Tibial artery (tissue), 4 donors: Measurements from ENCODE around the gene MTHFD2L.
"Not testable (repeated sequence)": the region's sequence is repeated elsewhere in the genome, so short reads cannot be mapped to it uniquely, and the experiment has no call there.

Experiments
- DNase-seq, 2 donors: peaks; one replicate each; pipeline ENCODE4 v3.0.0-alpha.2; 2019
- H3K27ac ChIP-seq, 2 donors: fragments of 200-600 bp; sonication (generic) in 1 of 2; 1 replicate in 1 of 2; 2 replicates in 1 of 2; pipeline ENCODE4 v1.5.1; 2018 to 2019; ENCODE audit warnings: mild to moderate bottlenecking in 1 of 2
- H3K27me3 ChIP-seq, 2 donors: fragments of 200-600 bp; sonication (generic) in 1 of 2; one replicate each; pipeline versions ENCODE4 v1.5.1 to v1.6.0; 2016 to 2019
- H3K36me3 ChIP-seq, 3 donors: fragments of 200-600 bp; sonication (generic) in 2 of 3; one replicate each; pipeline ENCODE4 v1.5.1; 2016 to 2019; ENCODE audit warnings: mild to moderate bottlenecking in 2 of 3
- H3K4me1 ChIP-seq, 4 donors: fragments of 200-600 bp; sonication (generic) in 2 of 4; 1 replicate in 3 of 4; 2 replicates in 1 of 4; pipeline ENCODE4 v1.5.1; 2016 to 2019
- H3K4me3 ChIP-seq, 2 donors: fragments of 200-600 bp; sonication (generic) in 1 of 2; 1 replicate in 1 of 2; 2 replicates in 1 of 2; pipeline ENCODE4 v1.5.1; 2018 to 2019; ENCODE audit warnings: mild to moderate bottlenecking in 2 of 2
- H3K9me3 ChIP-seq, 3 donors: fragments of 200-600 bp; sonication (generic) in 1 of 3; one replicate each; pipeline ENCODE4 v1.5.1; 2016 to 2019
- intact Hi-C: fragments of 100-400 bp; cut with DNase I; formaldehyde crosslinking; loops from one replicate; pipeline ENCODE4 v1.15.0; 2023; ENCODE audit warnings: low total_unique reads
- TF ChIP-seq, protein P1 (sequence below), 2 experiments: fragments of 200-600 bp in 1 of 2; fragments of 450-650 bp in 1 of 2; IDR thresholded peaks; one replicate each; pipeline ENCODE4 v1.5.1; 2017 to 2019; ENCODE audit warnings: antibody characterized with exemption in 2 of 2, mild to moderate bottlenecking in 1 of 2, moderate library complexity in 1 of 2

Gene MTHFD2L

DNA sequence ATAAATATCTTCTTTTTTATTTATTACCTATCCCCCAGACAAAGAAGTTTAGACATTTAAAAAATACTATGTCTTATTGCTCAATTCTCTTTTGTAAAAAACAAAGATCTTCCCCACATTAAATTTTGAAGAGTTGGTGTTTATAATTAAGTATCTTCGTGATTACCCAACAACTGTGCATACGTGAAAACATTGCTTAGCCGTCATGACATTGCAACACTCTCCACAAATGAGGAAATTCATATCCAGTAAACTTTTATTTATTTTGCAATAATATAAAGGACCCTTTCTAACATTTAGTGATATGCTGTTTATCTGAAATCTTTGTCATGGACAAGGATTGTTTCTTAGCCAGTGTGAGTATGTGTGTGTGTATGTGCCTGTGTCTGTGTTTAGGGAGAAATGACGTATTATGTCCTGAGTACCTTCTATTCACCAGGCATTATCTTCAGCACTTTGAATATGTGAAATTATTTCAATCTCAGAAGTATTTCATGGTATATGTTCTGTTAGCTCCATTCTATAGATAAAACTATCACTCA, 180.9 kb downstream of the MTHFD2L start:
- intact Hi-C loops: no loop called here
- DNase-seq: no peak
- no peaks in the 10 kb centered on the region for H3K36me3 ChIP-seq
- TF ChIP-seq, protein P1, sequence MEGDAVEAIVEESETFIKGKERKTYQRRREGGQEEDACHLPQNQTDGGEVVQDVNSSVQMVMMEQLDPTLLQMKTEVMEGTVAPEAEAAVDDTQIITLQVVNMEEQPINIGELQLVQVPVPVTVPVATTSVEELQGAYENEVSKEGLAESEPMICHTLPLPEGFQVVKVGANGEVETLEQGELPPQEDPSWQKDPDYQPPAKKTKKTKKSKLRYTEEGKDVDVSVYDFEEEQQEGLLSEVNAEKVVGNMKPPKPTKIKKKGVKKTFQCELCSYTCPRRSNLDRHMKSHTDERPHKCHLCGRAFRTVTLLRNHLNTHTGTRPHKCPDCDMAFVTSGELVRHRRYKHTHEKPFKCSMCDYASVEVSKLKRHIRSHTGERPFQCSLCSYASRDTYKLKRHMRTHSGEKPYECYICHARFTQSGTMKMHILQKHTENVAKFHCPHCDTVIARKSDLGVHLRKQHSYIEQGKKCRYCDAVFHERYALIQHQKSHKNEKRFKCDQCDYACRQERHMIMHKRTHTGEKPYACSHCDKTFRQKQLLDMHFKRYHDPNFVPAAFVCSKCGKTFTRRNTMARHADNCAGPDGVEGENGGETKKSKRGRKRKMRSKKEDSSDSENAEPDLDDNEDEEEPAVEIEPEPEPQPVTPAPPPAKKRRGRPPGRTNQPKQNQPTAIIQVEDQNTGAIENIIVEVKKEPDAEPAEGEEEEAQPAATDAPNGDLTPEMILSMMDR (IDR thresholded peaks at IDR 0.05): no peak
- H3K9me3 ChIP-seq: peaks cover 0 to 3% (median 0%) of the 10 kb centered on the region in 3 donors
- H3K4me1 ChIP-seq: no peaks in the 10 kb centered on the region
- H3K27me3 ChIP-seq: no peaks in the 10 kb centered on the region
- H3K27ac ChIP-seq: no peak overlapping the region
- H3K4me3 ChIP-seq: no peak overlapping the region

DNA sequence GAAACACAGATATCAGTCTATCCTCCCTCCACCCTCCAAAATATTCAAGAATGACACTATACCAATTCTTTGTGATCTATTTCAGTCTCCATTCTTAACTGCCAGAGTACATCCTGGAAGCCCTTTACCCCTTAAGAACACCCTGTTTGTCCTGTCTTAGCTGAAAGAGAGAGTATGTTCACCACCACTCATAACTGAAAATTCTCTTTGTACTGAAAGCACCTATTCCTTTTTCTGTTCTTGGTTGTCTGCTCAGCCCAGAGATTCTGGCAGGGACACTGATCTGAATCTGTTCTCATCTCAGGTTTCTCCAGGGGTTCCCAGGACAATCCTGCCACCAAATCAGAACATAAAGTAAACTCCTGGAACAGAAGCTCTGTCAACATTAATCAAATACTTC, 181.6 kb downstream of the MTHFD2L start:
- H3K4me1 ChIP-seq: no peaks in the 10 kb centered on the region
- no peaks in the 10 kb centered on the region for H3K27me3 ChIP-seq
- intact Hi-C loops: no loop called here
- no peak overlapping the region for H3K27ac ChIP-seq
- DNase-seq: no peak
- peaks cover 0 to 9% (median 5%) of the 10 kb centered on the region in 3 donors for H3K9me3 ChIP-seq
- H3K36me3 ChIP-seq: no peaks in the 10 kb centered on the region
- no peak overlapping the region for H3K4me3 ChIP-seq
- TF ChIP-seq, protein P1 (IDR thresholded peaks at IDR 0.05): no peak

GRCh38 chr4:74340421-74340820, 182.5 kb downstream of the MTHFD2L start:
- H3K4me1 ChIP-seq, H3K27me3 ChIP-seq, H3K4me3 ChIP-seq, intact Hi-C loops, H3K27ac ChIP-seq, H3K36me3 ChIP-seq, DNase-seq: not testable (repeated sequence)
- H3K9me3 ChIP-seq: peaks cover 0 to 12% (median 11%) of the 10 kb centered on the region in 3 donors

DNA sequence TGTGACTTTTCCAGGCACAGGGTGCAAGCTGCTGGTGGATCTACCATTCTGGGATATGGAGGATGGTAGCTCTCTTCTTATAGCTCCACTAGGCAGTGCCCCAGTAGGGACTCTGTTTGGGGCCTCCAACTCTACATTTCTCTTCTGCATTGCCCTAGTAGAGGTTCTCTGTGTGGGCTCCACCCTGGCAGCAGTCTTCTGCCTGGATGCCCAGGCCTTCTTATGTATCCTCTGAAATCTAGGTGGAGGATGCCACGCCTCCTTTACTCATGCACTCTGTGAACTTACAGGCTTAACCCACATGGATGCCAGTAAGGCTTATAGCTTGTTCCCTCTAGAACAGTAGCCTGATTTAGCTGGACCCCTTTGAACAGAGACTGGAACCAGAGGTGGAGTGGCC, 186.1 kb downstream of the MTHFD2L start:
- Histone ChIP-seq H3K36me3 (no peaks in the 10 kb centered on the region), H3K4me1 (no peaks in the 10 kb centered on the region), H3K4me3 (no peak overlapping the region), H3K27me3 (no peaks in the 10 kb centered on the region), H3K27ac (no peak overlapping the region), H3K9me3 (peaks cover 0 to 12% (median 11%) of the 10 kb centered on the region in 3 donors)
- intact Hi-C loops: no loop called here
- TF ChIP-seq, protein P1 (IDR thresholded peaks at IDR 0.05): no peak
- no peak for DNase-seq
